SK-N-MC (cell line): ENCODE data around the gene ETF1.
A peak's percentile ranks its signal among the peaks of the same experiment; 100 is the strongest.

Source experiments
- DNase-seq: peaks from one replicate; pipeline ENCODE4 v3.0.0-alpha.2; 2011; ENCODE audit warnings: low read depth, low spot score
- H3K27ac ChIP-seq: fragments of 200-600 bp; sonication (generic); 2 replicates; pipeline ENCODE4 v1.5.1; 2016; ENCODE audit warnings: mixed run types
- H3K36me3 ChIP-seq: fragments of 200-600 bp; sonication (generic); 2 replicates; pipeline ENCODE4 v1.6.1; 2017; ENCODE audit warnings: antibody characterized with exemption, low read length, mixed read lengths; ENCODE audit not compliant: insufficient read depth
- H3K4me3 ChIP-seq: fragments of 200-600 bp; sonication (generic); 2 replicates; pipeline ENCODE4 v1.5.1; 2016
- H3K9ac ChIP-seq: fragments of 200-600 bp; sonication (generic); 2 replicates; pipeline ENCODE4 v1.8.0; 2017; ENCODE audit warnings: mixed run types, mixed read lengths; ENCODE audit not compliant: insufficient read length
- H3K9me3 ChIP-seq: fragments of 200-600 bp; sonication (generic); 2 replicates; pipeline ENCODE4 v1.6.1; 2017; ENCODE audit warnings: low read depth, mild to moderate bottlenecking, antibody characterized with exemption, low read length, moderate library complexity, mixed read lengths
- EZH2 ChIP-seq: fragments of 200-600 bp; sonication (generic); IDR thresholded peaks from one replicate; pipeline ENCODE4 v1.6.1; 2017; ENCODE audit warnings: antibody characterized with exemption
- FOXP2 ChIP-seq: optimal IDR thresholded peaks from 2 replicates; pipeline ENCODE3; 2011; ENCODE audit warnings: mild to moderate bottlenecking, moderate library complexity; ENCODE audit not compliant: insufficient read depth; ENCODE audit errors: extremely low read length, control extremely low read depth
- POLR2AphosphoS5 ChIP-seq: IDR thresholded peaks from 2 replicates; pipeline ENCODE4 v1.6.1; 2012; ENCODE audit warnings: mild to moderate bottlenecking, low read depth, low read length, borderline replicate concordance

Gene ETF1

GRCh38 chr5:138577452-138577851, 34.4 kb upstream of the ETF1 start:
- Histone ChIP-seq H3K9ac (no peak overlapping the region), H3K9me3 (no peaks in the 10 kb centered on the region), H3K4me3 (no peak overlapping the region), H3K27ac (peak overlapping the region; percentile 56), H3K36me3 (peaks cover 24% of the 10 kb centered on the region)
- TF ChIP-seq POLR2AphosphoS5 (no peak), EZH2 (no peak), FOXP2 (no peak)
- no peak for DNase-seq

- TF ChIP-seq FOXP2 (peak; percentile 95), EZH2 (no peak), POLR2AphosphoS5 (peak; percentile 92)
- peak within 1 kb of the TSS; percentile 99 for H3K9ac ChIP-seq
- H3K9me3 ChIP-seq, result no peaks in the 10 kb centered on the region
- H3K27ac ChIP-seq, result peak within 1 kb of the TSS; percentile 99
- H3K36me3 ChIP-seq, result peaks cover 45% of the 10 kb centered on the region
- peak within 1 kb of the TSS; percentile 90 for H3K4me3 ChIP-seq
- DNase-seq, result peak; percentile 99
Measured at GRCh38 chr5:138575194-138576015, 32.4 kb upstream of the ETF1 start, which contains the start of gene HSPA9. HSPA9 (minus strand) TSS chr5:138575401; CDS start chr5:138575318, 83 bp downstream.

- DNase-seq, result no peak
- TF ChIP-seq POLR2AphosphoS5 (no peak), FOXP2 (no peak), EZH2 (no peak)
- Histone ChIP-seq H3K36me3 (peaks cover 51% of the 10 kb centered on the region), H3K9ac (peak overlapping the region; percentile 99), H3K9me3 (no peaks in the 10 kb centered on the region), H3K27ac (peak overlapping the region; percentile 99), H3K4me3 (peak overlapping the region; percentile 90)
Measured at GRCh38 chr5:138574744-138575193, 31.7 kb upstream of the ETF1 start.

GRCh38 chr5:138573949-138574670, 31.1 kb upstream of the ETF1 start:
- Histone ChIP-seq H3K4me3 (peak overlapping the region; percentile 90), H3K27ac (peak overlapping the region; percentile 99), H3K9ac (peak overlapping the region; percentile 99), H3K9me3 (no peaks in the 10 kb centered on the region), H3K36me3 (peaks cover 57% of the 10 kb centered on the region)
- no peak for TF ChIP-seq EZH2
- no peak for TF ChIP-seq POLR2AphosphoS5
- TF ChIP-seq FOXP2, result no peak
- no peak for DNase-seq

DNA sequence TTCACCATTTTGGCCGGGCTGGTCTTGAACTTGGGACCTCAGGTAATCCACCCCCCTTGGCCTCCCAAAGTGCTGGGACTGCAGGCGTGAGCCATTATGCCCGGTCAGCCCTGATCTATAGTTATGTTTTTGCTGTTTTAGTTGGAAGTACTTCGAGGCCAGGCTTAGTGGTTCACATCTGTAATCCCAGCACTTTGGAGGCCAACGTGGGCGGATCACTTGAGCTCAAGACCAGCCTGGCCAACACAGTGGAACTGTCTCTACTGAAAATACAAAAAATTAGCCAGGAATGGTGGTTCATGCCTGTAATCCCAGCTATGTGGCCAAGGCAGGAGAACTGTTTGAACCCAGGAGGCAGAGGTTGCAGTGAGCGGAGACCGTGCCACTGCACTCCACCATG, 30.2 kb upstream of the ETF1 start:
- Histone ChIP-seq H3K36me3 (peaks cover 66% of the 10 kb centered on the region), H3K4me3 (peak overlapping the region; percentile 90)

DNA sequence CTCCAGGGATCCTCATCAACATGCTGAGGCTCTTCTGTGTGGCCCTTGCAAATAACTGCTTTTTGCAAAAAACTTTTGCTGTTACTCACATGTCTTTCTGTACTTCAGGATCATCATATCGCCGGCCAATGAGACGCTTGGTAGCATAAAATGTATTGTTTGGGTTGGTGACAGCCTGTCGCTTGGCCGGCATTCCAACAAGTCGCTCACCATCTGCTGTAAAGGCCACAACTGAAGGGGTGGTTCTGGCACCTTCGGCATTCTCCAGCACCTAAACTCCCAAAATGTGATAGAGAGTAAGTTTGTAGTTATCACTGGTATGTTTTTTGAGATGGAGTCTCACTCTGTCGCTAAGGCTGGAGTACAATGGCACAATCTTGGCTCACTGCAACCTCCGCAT, 27.8 kb upstream of the ETF1 start:
- no peak overlapping the region for H3K27ac ChIP-seq
- no peak overlapping the region for H3K4me3 ChIP-seq
- DNase-seq, result no peak
- H3K9ac ChIP-seq, result no peak overlapping the region
- TF ChIP-seq FOXP2, result no peak
- no peak for TF ChIP-seq EZH2
- no peak; the same call in 1 of the 2 replicates for TF ChIP-seq POLR2AphosphoS5
- no peaks in the 10 kb centered on the region for H3K9me3 ChIP-seq
- H3K36me3 ChIP-seq, result peaks cover 89% of the 10 kb centered on the region

More for the DNA sequence above, 30.2 kb upstream of the ETF1 start:
- peak overlapping the region; percentile 99 for H3K9ac ChIP-seq
- DNase-seq, result no peak
- H3K9me3 ChIP-seq, result no peaks in the 10 kb centered on the region
- TF ChIP-seq FOXP2, result no peak
- no peak for TF ChIP-seq POLR2AphosphoS5
- TF ChIP-seq EZH2, result no peak
- H3K27ac ChIP-seq, result peak overlapping the region; percentile 99

- H3K9ac ChIP-seq, result no peak overlapping the region
- peaks cover 99% of the 10 kb centered on the region for H3K36me3 ChIP-seq
- no peak overlapping the region for H3K4me3 ChIP-seq
- TF ChIP-seq POLR2AphosphoS5, result no peak
- no peak for TF ChIP-seq EZH2
- TF ChIP-seq FOXP2, result no peak
- no peak for DNase-seq
- no peak overlapping the region for H3K27ac ChIP-seq
- H3K9me3 ChIP-seq, result no peaks in the 10 kb centered on the region
Measured at GRCh38 chr5:138569782-138570181, 26.7 kb upstream of the ETF1 start.

- no peak overlapping the region for H3K9ac ChIP-seq
- TF ChIP-seq EZH2 (no peak), FOXP2 (no peak), POLR2AphosphoS5 (no peak; the same call in 1 of the 2 replicates)
- H3K9me3 ChIP-seq, result no peaks in the 10 kb centered on the region
- no peak overlapping the region for H3K4me3 ChIP-seq
- H3K36me3 ChIP-seq, result peaks cover 99% of the 10 kb centered on the region
- no peak for DNase-seq
- no peak overlapping the region for H3K27ac ChIP-seq
Measured at GRCh38 chr5:138568061-138568824, 25.2 kb upstream of the ETF1 start.
